ENCODE measurements around the gene FAM20C.

GRCh38 chr7:272631-273030, 80.3 kb downstream of the FAM20C start:
- TF ChIP-seq GATA2 (IDR thresholded peaks at IDR 0.05; ENCODE audit: low read depth, low read length) (no peak), GATA3 (IDR thresholded peaks at IDR 0.05; ENCODE audit: low read depth, low read length) (no peak)
